ENCODE measurements around the gene FAM117B.

FAM117B gene

GRCh38 chr2:202639231-202639630 lies 4.5 kb downstream of the FAM117B start:
- no peak overlapping the region for H3K27ac ChIP-seq
- in situ Hi-C loops (cut with HindIII; ENCODE audit: low pct_ligation_motif_present, low sequenced_read_pairs): no loop called here

GRCh38 chr2:202642567-202642966 lies 7.8 kb downstream of the FAM117B start:
- no peak overlapping the region for H3K27ac ChIP-seq
- in situ Hi-C loops (cut with HindIII; ENCODE audit: low pct_ligation_motif_present, low sequenced_read_pairs): no loop called here

More at GRCh38 chr2:202639231-202639630, 4.5 kb downstream of the FAM117B start:
- H3K36me3 ChIP-seq (replicated peaks): no peaks in the 10 kb centered on the region
- H3K27me3 ChIP-seq (replicated peaks): no peaks in the 10 kb centered on the region
- DNase-seq: no peak
- no peak overlapping the region for H3K4me3 ChIP-seq (ENCODE audit: low read depth, low read length)
- TF ChIP-seq, protein P1, sequence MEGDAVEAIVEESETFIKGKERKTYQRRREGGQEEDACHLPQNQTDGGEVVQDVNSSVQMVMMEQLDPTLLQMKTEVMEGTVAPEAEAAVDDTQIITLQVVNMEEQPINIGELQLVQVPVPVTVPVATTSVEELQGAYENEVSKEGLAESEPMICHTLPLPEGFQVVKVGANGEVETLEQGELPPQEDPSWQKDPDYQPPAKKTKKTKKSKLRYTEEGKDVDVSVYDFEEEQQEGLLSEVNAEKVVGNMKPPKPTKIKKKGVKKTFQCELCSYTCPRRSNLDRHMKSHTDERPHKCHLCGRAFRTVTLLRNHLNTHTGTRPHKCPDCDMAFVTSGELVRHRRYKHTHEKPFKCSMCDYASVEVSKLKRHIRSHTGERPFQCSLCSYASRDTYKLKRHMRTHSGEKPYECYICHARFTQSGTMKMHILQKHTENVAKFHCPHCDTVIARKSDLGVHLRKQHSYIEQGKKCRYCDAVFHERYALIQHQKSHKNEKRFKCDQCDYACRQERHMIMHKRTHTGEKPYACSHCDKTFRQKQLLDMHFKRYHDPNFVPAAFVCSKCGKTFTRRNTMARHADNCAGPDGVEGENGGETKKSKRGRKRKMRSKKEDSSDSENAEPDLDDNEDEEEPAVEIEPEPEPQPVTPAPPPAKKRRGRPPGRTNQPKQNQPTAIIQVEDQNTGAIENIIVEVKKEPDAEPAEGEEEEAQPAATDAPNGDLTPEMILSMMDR (IDR thresholded peaks at IDR 0.05; ENCODE audit: low read depth, low read length, missing control alignments): no peak

DNA sequence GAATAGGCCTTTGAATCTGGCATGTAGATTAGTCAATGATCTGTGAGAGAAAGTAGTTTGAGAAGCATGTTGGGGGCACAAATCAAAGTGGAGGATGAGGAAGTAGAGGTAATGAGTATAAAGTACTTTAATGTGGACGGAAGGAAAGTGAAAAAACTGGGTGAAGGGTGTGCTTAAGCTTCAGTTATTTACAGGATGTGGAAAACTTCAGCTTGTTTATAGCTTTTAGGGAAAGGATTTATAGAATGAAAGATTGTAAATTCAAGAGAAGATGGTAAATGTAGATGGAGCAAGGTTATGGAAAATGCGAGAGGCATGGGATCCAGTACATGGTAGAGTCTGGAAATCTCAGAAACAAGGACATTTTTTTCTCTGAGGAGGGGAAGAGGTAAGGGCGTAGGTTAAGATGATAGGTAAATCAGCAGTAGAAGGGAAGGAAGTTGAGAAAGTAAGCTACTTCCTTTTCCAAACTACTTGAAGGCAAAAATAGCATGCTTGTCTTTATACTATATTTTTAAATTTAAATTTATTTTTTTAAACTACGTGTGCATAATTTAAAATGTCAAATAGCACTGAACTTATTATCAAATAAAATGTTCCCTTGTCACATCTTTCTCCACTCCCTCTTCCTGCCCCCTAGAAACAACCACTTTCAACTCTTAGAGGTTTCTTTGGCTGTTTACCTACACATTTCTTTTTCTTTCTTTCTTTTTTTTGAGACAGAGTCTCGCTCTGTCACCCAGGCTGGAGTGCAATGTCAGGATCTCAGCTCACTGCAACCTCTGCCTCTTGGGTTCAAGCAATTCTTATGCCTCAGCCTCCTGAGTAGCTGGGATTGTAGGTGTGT lies 8.5 kb downstream of the FAM117B start:
- Histone ChIP-seq H3K27me3 (replicated peaks) (no peaks in the 10 kb centered on the region), H3K36me3 (replicated peaks) (no peaks in the 10 kb centered on the region), H3K4me3 (ENCODE audit: low read depth, low read length) (no peak overlapping the region), H3K27ac (no peak overlapping the region)
- in situ Hi-C loops (cut with HindIII; ENCODE audit: low pct_ligation_motif_present, low sequenced_read_pairs): no loop called here
- TF ChIP-seq, protein P1 (IDR thresholded peaks at IDR 0.05; ENCODE audit: low read depth, low read length, missing control alignments): no peak
- no peak for DNase-seq

More at GRCh38 chr2:202642567-202642966, 7.8 kb downstream of the FAM117B start:
- no peak overlapping the region for H3K4me3 ChIP-seq (ENCODE audit: low read depth, low read length)
- no peaks in the 10 kb centered on the region for H3K27me3 ChIP-seq (replicated peaks)
- TF ChIP-seq, protein P1 (IDR thresholded peaks at IDR 0.05; ENCODE audit: low read depth, low read length, missing control alignments): no peak
- no peak for DNase-seq
- H3K36me3 ChIP-seq (replicated peaks): no peaks in the 10 kb centered on the region

GRCh38 chr2:202652119-202652518 lies 17.4 kb downstream of the FAM117B start:
- H3K36me3 ChIP-seq (replicated peaks): no peaks in the 10 kb centered on the region
- H3K27ac ChIP-seq: no peak overlapping the region
- H3K4me3 ChIP-seq (ENCODE audit: low read depth, low read length): no peak overlapping the region
- H3K27me3 ChIP-seq (replicated peaks): no peaks in the 10 kb centered on the region
- DNase-seq: no peak
- TF ChIP-seq, protein P1 (IDR thresholded peaks at IDR 0.05; ENCODE audit: low read depth, low read length, missing control alignments): no peak
- in situ Hi-C loops (cut with HindIII; ENCODE audit: low pct_ligation_motif_present, low sequenced_read_pairs): no loop called here

GRCh38 chr2:202653890-202654289 lies 19.1 kb downstream of the FAM117B start:
- H3K36me3 ChIP-seq (replicated peaks): no peaks in the 10 kb centered on the region
- no peak for DNase-seq
- H3K27ac ChIP-seq: no peak overlapping the region
- no peak overlapping the region for H3K4me3 ChIP-seq (ENCODE audit: low read depth, low read length)
- in situ Hi-C loops (cut with HindIII; ENCODE audit: low pct_ligation_motif_present, low sequenced_read_pairs): no loop called here
- TF ChIP-seq, protein P1 (IDR thresholded peaks at IDR 0.05; ENCODE audit: low read depth, low read length, missing control alignments): no peak
- H3K27me3 ChIP-seq (replicated peaks): no peaks in the 10 kb centered on the region
